GM19023 (cell line): ENCODE data around the gene PRRC2C.
"Not testable (repeated sequence)": the region's sequence is repeated elsewhere in the genome, so short reads cannot be mapped to it uniquely, and the experiment has no call there.

Experiments used
- ATAC-seq: cut with Tn5 transposase; IDR thresholded peaks from one replicate; pipeline ENCODE4 v1.9.1; 2021; ENCODE audit warnings: mild to moderate bottlenecking, moderate library complexity; ENCODE audit not compliant: unreplicated experiment

Gene PRRC2C

GRCh38 chr1:171500304-171500703 is 15.0 kb downstream of the PRRC2C start:
- no peak for ATAC-seq

GRCh38 chr1:171500803-171501202 is 15.5 kb downstream of the PRRC2C start:
- ATAC-seq = no peak

- peak; percentile 80 for ATAC-seq
Observed at GRCh38 chr1:171501305-171502024, 16.1 kb downstream of the PRRC2C start.

- ATAC-seq = no peak
Observed at GRCh38 chr1:171506525-171507304, 21.4 kb downstream of the PRRC2C start.

GRCh38 chr1:171507435-171507834 is 22.1 kb downstream of the PRRC2C start:
- ATAC-seq = no peak

GRCh38 chr1:171509191-171509590 is 23.9 kb downstream of the PRRC2C start:
- no peak for ATAC-seq

- no peak for ATAC-seq
Observed at GRCh38 chr1:171513743-171514142, 28.4 kb downstream of the PRRC2C start.

- no peak for ATAC-seq
Observed at GRCh38 chr1:171515299-171515698, 30.0 kb downstream of the PRRC2C start.

GRCh38 chr1:171515741-171516140 is 30.4 kb downstream of the PRRC2C start:
- no peak for ATAC-seq

GRCh38 chr1:171521567-171521966 is 36.2 kb downstream of the PRRC2C start:
- ATAC-seq = no peak

- no peak for ATAC-seq
Observed at GRCh38 chr1:171530676-171531075, 45.3 kb downstream of the PRRC2C start.

- ATAC-seq = no peak
Observed at GRCh38 chr1:171532520-171532919, 47.2 kb downstream of the PRRC2C start.

GRCh38 chr1:171545523-171545922 is 60.2 kb downstream of the PRRC2C start:
- no peak for ATAC-seq

- ATAC-seq = no peak
Observed at GRCh38 chr1:171550050-171550449, 64.7 kb downstream of the PRRC2C start.

GRCh38 chr1:171550598-171551100 is 65.3 kb downstream of the PRRC2C start:
- ATAC-seq = not testable (repeated sequence)

- not testable (repeated sequence) for ATAC-seq
Observed at GRCh38 chr1:171553960-171554359, 68.6 kb downstream of the PRRC2C start.

GRCh38 chr1:171563675-171564074 is 78.3 kb downstream of the PRRC2C start:
- ATAC-seq = no peak

GRCh38 chr1:171566467-171566866 is 81.1 kb downstream of the PRRC2C start:
- no peak for ATAC-seq

GRCh38 chr1:171570295-171570694 is 85.0 kb downstream of the PRRC2C start:
- ATAC-seq = no peak

GRCh38 chr1:171576144-171576543 is 90.8 kb downstream of the PRRC2C start:
- no peak for ATAC-seq

GRCh38 chr1:171581226-171581625 is 95.9 kb downstream of the PRRC2C start:
- ATAC-seq = no peak

GRCh38 chr1:171581766-171582165 is 96.4 kb downstream of the PRRC2C start:
- no peak for ATAC-seq
